WTC11 (cell line): Measurements from ENCODE around the gene ABCG1. TPM values are rescaled to one million over a fixed set of nuclear protein-coding genes. Genes with fewer than 3 reads are reported as not detected.

Experiments used
- ATAC-seq: fragments of 200-7000 bp; cut with Tn5 transposase; 2 replicates; pipeline ENCODE4 v1.10.0; 2021; ENCODE audit warnings: mild to moderate bottlenecking, moderate library complexity
- CTCF ChIA-PET: fragments of 300-600 bp; sonication (Branson Sonifier 250); formaldehyde crosslinking; loops from one replicate; lab custom pipeline; 2021; ENCODE audit warnings: antibody characterized with exemption; lab: Charles Lee
- POLR2A ChIA-PET: fragments of 350-600 bp; sonication (Branson Sonifier 250); formaldehyde crosslinking; loops from one replicate; lab custom pipeline; 2021; ENCODE audit warnings: antibody characterized with exemption; lab: Charles Lee
- DNase-seq: peaks from one replicate; pipeline ENCODE4 v3.0.0; 2021; ENCODE audit warnings: low spot score
- H3K27ac Mint-ChIP-seq: 2 replicates; pipeline ENCODE4 v1.8.0; 2021; ENCODE audit warnings: mixed read lengths
- H3K27me3 Mint-ChIP-seq: 2 replicates; pipeline ENCODE4 v1.8.0; 2021; ENCODE audit warnings: low read depth, mild to moderate bottlenecking, moderate library complexity, mixed read lengths
- H3K36me3 Mint-ChIP-seq: 2 replicates; pipeline ENCODE4 v1.8.0; 2021; ENCODE audit warnings: mixed read lengths
- H3K4me1 Mint-ChIP-seq: 2 replicates; pipeline ENCODE4 v1.8.0; 2022; ENCODE audit warnings: mixed read lengths
- H3K4me3 Mint-ChIP-seq: 2 replicates; pipeline ENCODE4 v1.8.0; 2021; ENCODE audit warnings: mild to moderate bottlenecking, moderate library complexity, mixed read lengths
- H3K9me3 Mint-ChIP-seq: 2 replicates; pipeline ENCODE4 v1.8.0; 2021; ENCODE audit warnings: mixed read lengths
- CBFB ChIP-seq: sonication (generic); formaldehyde crosslinking; IDR thresholded peaks from 2 replicates; pipeline ENCODE4 v1.8.1; 2022; ENCODE audit warnings: mild to moderate bottlenecking, low read depth, missing genetic modification reagents
- ELF4 ChIP-seq: sonication (generic); formaldehyde crosslinking; IDR thresholded peaks from 2 replicates; pipeline ENCODE4 v1.8.1; 2022; ENCODE audit warnings: low read depth, mild to moderate bottlenecking, moderate library complexity, missing genetic modification reagents
- EMX1 ChIP-seq: fragments of 250-450 bp; sonication (Bioruptor Pico); IDR thresholded peaks from 2 replicates; pipeline ENCODE4 v1.8.0; 2021; ENCODE audit warnings: mild to moderate bottlenecking
- FOXJ3 ChIP-seq: sonication (generic); formaldehyde crosslinking; IDR thresholded peaks from 2 replicates; pipeline ENCODE4 v1.9.0; 2021; ENCODE audit warnings: missing genetic modification reagents, mild to moderate bottlenecking, borderline replicate concordance
- FOXP1 ChIP-seq: sonication (generic); formaldehyde crosslinking; IDR thresholded peaks from 2 replicates; pipeline ENCODE4 v1.8.0; 2022; ENCODE audit warnings: missing genetic modification reagents, mild to moderate bottlenecking, moderate library complexity, borderline replicate concordance
- GABPB1 ChIP-seq: sonication (generic); formaldehyde crosslinking; IDR thresholded peaks from 2 replicates; pipeline ENCODE4 v1.8.1; 2023; ENCODE audit warnings: mild to moderate bottlenecking, missing genetic modification reagents
- GTF2I ChIP-seq: fragments of 250-450 bp; sonication (Bioruptor Pico); conservative IDR thresholded peaks from 2 replicates; pipeline ENCODE4 v1.4.0; 2021; ENCODE audit warnings: mild to moderate bottlenecking
- HMGA2 ChIP-seq: fragments of 250-450 bp; sonication (Bioruptor Pico); IDR thresholded peaks from 2 replicates; pipeline ENCODE4 v1.4.0; 2021; ENCODE audit warnings: mild to moderate bottlenecking, moderate library complexity
- IRF2 ChIP-seq: sonication (generic); formaldehyde crosslinking; IDR thresholded peaks from 2 replicates; pipeline ENCODE4 v1.8.0; 2022; ENCODE audit warnings: low read depth, missing genetic modification reagents, borderline replicate concordance
- MXD4 ChIP-seq: fragments of 250-450 bp; sonication (Bioruptor Pico); IDR thresholded peaks from 2 replicates; pipeline ENCODE4 v1.8.0; 2021; ENCODE audit warnings: mild to moderate bottlenecking, moderate library complexity, borderline replicate concordance
- NFATC4 ChIP-seq: fragments of 250-450 bp; sonication (Bioruptor Pico); IDR thresholded peaks from 2 replicates; pipeline ENCODE4 v1.9.0; 2021; ENCODE audit warnings: mild to moderate bottlenecking
- PRRX2 ChIP-seq: fragments of 250-450 bp; sonication (Bioruptor Pico); IDR thresholded peaks from 2 replicates; pipeline ENCODE4 v1.8.0; 2021; ENCODE audit warnings: mild to moderate bottlenecking
- RORB ChIP-seq: fragments of 250-450 bp; sonication (Bioruptor Pico); IDR thresholded peaks from 2 replicates; pipeline ENCODE4 v1.9.0; 2021; ENCODE audit warnings: mild to moderate bottlenecking
- SMAD4 ChIP-seq: sonication (generic); formaldehyde crosslinking; IDR thresholded peaks from 2 replicates; pipeline ENCODE4 v1.8.0; 2022; ENCODE audit warnings: mild to moderate bottlenecking, missing genetic modification reagents
- ZNF121 ChIP-seq: sonication (generic); formaldehyde crosslinking; IDR thresholded peaks from 2 replicates; pipeline ENCODE4 v1.8.0; 2023; ENCODE audit warnings: missing genetic modification reagents
- ZNF263 ChIP-seq: sonication (generic); formaldehyde crosslinking; IDR thresholded peaks from 2 replicates; pipeline ENCODE4 v1.8.1; 2022; ENCODE audit warnings: low read depth, mild to moderate bottlenecking, moderate library complexity, missing genetic modification reagents
- ZNF396 ChIP-seq: fragments of 250-450 bp; sonication (Bioruptor Pico); IDR thresholded peaks from 2 replicates; pipeline ENCODE4 v1.8.0; 2021; ENCODE audit warnings: mild to moderate bottlenecking, moderate library complexity, borderline replicate concordance
- ZNF423 ChIP-seq: fragments of 250-450 bp; sonication (Bioruptor Pico); IDR thresholded peaks from 2 replicates; pipeline ENCODE4 v2.1.2; 2022; ENCODE audit warnings: mild to moderate bottlenecking, moderate library complexity
- total RNA-seq: library from RNA; stranded (reverse); gene quantifications from 3 replicates; pipeline ENCODE4 v1.2.3, GENCODE V29; 2021
- TF ChIP-seq, protein P1 (sequence below): sonication (generic); formaldehyde crosslinking; IDR thresholded peaks from 2 replicates; pipeline ENCODE4 v1.8.0; 2022; ENCODE audit warnings: mild to moderate bottlenecking, missing genetic modification reagents
- TF ChIP-seq, protein P2 (sequence below): sonication (generic); formaldehyde crosslinking; IDR thresholded peaks from 2 replicates; pipeline ENCODE4 v1.8.0; 2022; ENCODE audit warnings: mild to moderate bottlenecking, missing genetic modification reagents
- TF ChIP-seq, protein P3 (sequence below): sonication (generic); formaldehyde crosslinking; IDR thresholded peaks from 2 replicates; pipeline ENCODE4 v1.8.0; 2022; ENCODE audit warnings: missing genetic modification reagents
- TF ChIP-seq, protein P4 (sequence below): fragments of 250-450 bp; sonication (Bioruptor Pico); IDR thresholded peaks from 2 replicates; pipeline ENCODE4 v1.9.0; 2021; ENCODE audit warnings: mild to moderate bottlenecking
- TF ChIP-seq, protein P5 (sequence below): fragments of 250-450 bp; sonication (Bioruptor Pico); IDR thresholded peaks from 2 replicates; pipeline ENCODE4 v1.8.0; 2021; ENCODE audit warnings: mild to moderate bottlenecking

Gene ABCG1
- total RNA-seq, 1 experiment from 2014 or later: 4.0 TPM

DNA sequence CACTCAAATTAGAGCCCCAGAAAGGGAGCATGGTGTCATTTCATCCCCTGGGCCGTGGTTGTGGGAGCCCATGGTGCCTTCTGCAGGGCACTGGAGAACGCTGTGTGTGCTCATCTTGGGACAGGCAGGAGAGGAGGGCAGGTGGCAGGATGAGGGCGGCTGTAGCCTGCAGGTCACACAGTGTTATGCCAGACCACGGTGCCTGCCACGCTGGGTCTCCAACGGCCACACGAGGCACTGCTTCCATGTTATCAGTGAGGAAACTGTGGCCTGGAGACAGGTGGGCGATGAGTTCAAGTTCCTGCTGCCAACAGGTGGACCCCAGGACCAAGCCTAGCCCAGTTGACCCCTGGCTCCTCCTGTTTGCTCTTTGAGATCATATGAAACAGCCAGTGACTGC lies 21.0 kb downstream of the ABCG1 start (continued):
- no peak for TF ChIP-seq HMGA2 (CRISPR knock-in tag)
- no peak for TF ChIP-seq IRF2 (CRISPR knock-in tag)
- TF ChIP-seq, protein P1, sequence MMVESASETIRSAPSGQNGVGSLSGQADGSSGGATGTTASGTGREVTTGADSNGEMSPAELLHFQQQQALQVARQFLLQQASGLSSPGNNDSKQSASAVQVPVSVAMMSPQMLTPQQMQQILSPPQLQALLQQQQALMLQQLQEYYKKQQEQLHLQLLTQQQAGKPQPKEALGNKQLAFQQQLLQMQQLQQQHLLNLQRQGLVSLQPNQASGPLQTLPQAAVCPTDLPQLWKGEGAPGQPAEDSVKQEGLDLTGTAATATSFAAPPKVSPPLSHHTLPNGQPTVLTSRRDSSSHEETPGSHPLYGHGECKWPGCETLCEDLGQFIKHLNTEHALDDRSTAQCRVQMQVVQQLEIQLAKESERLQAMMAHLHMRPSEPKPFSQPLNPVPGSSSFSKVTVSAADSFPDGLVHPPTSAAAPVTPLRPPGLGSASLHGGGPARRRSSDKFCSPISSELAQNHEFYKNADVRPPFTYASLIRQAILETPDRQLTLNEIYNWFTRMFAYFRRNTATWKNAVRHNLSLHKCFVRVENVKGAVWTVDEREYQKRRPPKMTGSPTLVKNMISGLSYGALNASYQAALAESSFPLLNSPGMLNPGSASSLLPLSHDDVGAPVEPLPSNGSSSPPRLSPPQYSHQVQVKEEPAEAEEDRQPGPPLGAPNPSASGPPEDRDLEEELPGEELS (CRISPR knock-in tag): no peak
- no peak for TF ChIP-seq GTF2I (CRISPR knock-in tag)
- TF ChIP-seq ZNF396 (CRISPR knock-in tag): no peak
- TF ChIP-seq, protein P2, sequence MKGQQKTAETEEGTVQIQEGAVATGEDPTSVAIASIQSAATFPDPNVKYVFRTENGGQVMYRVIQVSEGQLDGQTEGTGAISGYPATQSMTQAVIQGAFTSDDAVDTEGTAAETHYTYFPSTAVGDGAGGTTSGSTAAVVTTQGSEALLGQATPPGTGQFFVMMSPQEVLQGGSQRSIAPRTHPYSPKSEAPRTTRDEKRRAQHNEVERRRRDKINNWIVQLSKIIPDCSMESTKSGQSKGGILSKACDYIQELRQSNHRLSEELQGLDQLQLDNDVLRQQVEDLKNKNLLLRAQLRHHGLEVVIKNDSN (CRISPR knock-in tag): no peak
- TF ChIP-seq ELF4 (CRISPR knock-in tag): no peak
- TF ChIP-seq, all 79 proteins: peak for 0

DNA sequence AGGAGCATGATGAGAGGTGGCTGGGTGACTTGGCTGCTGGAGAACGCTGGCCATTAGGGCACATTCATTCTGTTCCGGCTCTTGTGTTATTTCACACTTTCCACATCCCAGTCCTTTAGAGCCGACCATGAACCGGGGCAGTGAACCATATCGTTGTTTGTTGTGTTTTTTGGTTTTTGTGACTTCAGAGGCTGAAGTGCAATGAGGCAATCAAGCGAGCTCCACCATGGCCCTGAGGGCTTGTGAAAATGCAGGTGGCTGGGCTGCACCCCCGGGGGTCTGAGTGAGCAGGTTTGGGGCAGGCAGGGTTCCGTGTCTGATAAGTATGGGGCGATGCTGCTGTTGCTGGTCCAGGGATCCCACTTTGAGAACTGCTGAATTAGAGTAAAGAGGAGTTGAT lies 23.7 kb downstream of the ABCG1 start:
- ATAC-seq (no peak), DNase-seq (no peak)
- POLR2A ChIA-PET: no interaction called here
- Mint-ChIP-seq H3K4me1 (peaks cover 7% of the 10 kb centered on the region; the same call in 1 of the 2 replicates), H3K36me3 (no peaks in the 10 kb centered on the region), H3K27ac (no peak overlapping the region), H3K9me3 (no peaks in the 10 kb centered on the region), H3K27me3 (no peaks in the 10 kb centered on the region; the same call in 1 of the 2 replicates), H3K4me3 (no peak overlapping the region)
- CTCF ChIA-PET: interaction anchor here (1.1 kb wide), 1 partner anchor 16 kb away, joined by 4 read pairs; no protein-coding TSS in a partner anchor
- TF ChIP-seq ZNF423 (no peak), PRRX2 (CRISPR knock-in tag) (no peak), NFATC4 (no peak), ZNF396 (CRISPR knock-in tag) (no peak), GABPB1 (CRISPR knock-in tag) (no peak), CBFB (CRISPR knock-in tag) (no peak), FOXJ3 (CRISPR knock-in tag) (no peak), SMAD4 (CRISPR knock-in tag) (no peak), RORB (CRISPR knock-in tag) (no peak), MXD4 (CRISPR knock-in tag) (no peak), ZNF121 (CRISPR knock-in tag) (no peak), EMX1 (no peak), ZNF263 (CRISPR knock-in tag) (no peak), FOXP1 (CRISPR knock-in tag) (no peak)
- TF ChIP-seq, protein P3, sequence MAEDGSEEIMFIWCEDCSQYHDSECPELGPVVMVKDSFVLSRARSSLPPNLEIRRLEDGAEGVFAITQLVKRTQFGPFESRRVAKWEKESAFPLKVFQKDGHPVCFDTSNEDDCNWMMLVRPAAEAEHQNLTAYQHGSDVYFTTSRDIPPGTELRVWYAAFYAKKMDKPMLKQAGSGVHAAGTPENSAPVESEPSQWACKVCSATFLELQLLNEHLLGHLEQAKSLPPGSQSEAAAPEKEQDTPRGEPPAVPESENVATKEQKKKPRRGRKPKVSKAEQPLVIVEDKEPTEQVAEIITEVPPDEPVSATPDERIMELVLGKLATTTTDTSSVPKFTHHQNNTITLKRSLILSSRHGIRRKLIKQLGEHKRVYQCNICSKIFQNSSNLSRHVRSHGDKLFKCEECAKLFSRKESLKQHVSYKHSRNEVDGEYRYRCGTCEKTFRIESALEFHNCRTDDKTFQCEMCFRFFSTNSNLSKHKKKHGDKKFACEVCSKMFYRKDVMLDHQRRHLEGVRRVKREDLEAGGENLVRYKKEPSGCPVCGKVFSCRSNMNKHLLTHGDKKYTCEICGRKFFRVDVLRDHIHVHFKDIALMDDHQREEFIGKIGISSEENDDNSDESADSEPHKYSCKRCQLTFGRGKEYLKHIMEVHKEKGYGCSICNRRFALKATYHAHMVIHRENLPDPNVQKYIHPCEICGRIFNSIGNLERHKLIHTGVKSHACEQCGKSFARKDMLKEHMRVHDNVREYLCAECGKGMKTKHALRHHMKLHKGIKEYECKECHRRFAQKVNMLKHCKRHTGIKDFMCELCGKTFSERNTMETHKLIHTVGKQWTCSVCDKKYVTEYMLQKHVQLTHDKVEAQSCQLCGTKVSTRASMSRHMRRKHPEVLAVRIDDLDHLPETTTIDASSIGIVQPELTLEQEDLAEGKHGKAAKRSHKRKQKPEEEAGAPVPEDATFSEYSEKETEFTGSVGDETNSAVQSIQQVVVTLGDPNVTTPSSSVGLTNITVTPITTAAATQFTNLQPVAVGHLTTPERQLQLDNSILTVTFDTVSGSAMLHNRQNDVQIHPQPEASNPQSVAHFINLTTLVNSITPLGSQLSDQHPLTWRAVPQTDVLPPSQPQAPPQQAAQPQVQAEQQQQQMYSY (CRISPR knock-in tag): no peak
- TF ChIP-seq, protein P4, sequence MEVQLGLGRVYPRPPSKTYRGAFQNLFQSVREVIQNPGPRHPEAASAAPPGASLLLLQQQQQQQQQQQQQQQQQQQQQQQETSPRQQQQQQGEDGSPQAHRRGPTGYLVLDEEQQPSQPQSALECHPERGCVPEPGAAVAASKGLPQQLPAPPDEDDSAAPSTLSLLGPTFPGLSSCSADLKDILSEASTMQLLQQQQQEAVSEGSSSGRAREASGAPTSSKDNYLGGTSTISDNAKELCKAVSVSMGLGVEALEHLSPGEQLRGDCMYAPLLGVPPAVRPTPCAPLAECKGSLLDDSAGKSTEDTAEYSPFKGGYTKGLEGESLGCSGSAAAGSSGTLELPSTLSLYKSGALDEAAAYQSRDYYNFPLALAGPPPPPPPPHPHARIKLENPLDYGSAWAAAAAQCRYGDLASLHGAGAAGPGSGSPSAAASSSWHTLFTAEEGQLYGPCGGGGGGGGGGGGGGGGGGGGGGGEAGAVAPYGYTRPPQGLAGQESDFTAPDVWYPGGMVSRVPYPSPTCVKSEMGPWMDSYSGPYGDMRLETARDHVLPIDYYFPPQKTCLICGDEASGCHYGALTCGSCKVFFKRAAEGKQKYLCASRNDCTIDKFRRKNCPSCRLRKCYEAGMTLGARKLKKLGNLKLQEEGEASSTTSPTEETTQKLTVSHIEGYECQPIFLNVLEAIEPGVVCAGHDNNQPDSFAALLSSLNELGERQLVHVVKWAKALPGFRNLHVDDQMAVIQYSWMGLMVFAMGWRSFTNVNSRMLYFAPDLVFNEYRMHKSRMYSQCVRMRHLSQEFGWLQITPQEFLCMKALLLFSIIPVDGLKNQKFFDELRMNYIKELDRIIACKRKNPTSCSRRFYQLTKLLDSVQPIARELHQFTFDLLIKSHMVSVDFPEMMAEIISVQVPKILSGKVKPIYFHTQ (CRISPR knock-in tag): no peak
- TF ChIP-seq, protein P5, sequence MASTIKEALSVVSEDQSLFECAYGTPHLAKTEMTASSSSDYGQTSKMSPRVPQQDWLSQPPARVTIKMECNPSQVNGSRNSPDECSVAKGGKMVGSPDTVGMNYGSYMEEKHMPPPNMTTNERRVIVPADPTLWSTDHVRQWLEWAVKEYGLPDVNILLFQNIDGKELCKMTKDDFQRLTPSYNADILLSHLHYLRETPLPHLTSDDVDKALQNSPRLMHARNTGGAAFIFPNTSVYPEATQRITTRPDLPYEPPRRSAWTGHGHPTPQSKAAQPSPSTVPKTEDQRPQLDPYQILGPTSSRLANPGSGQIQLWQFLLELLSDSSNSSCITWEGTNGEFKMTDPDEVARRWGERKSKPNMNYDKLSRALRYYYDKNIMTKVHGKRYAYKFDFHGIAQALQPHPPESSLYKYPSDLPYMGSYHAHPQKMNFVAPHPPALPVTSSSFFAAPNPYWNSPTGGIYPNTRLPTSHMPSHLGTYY (CRISPR knock-in tag): no peak
